ENCODE measurements around the gene SYNE4. TPM values are rescaled to one million over a fixed set of nuclear protein-coding genes. Genes with fewer than 3 reads are reported as not detected.

SYNE4 gene
- 10.3 and 10.8 TPM in 2 replicates for polyA plus RNA-seq (2013)

GRCh38 chr19:36008336-36008978, at the start of gene SYNE4:
Gene SYNE4, minus strand, starts transcription at chr19:36008813. Its CDS starts 132 bp downstream, at chr19:36008681.
- Histone ChIP-seq H2AFZ (ENCODE audit: insufficient read depth, low read length, poor library complexity) (peak within 1 kb of the TSS; percentile 88), H3K4me1 (ENCODE audit: control insufficient read depth in 1 of 2, insufficient read depth in 2 of 2, low read length in 2 of 2) (peaks cover 15 to 18% of the 10 kb centered on the region in 2 experiments), H2BK5ac (ENCODE audit: low read depth, low read length, poor library complexity) (peak within 1 kb of the TSS; percentile 78), H3K79me1 (ENCODE audit: low read length) (peaks cover 10% of the 10 kb centered on the region), H3K18ac (ENCODE audit: low read length) (peak within 1 kb of the TSS; percentile 81), H3K9ac (ENCODE audit: low read length) (peak within 1 kb of the TSS; percentile 77), H3K4ac (ENCODE audit: low read depth, low read length) (peak within 1 kb of the TSS; percentile 4), H3K27ac (ENCODE audit: low read depth, low read length) (peak within 1 kb of the TSS; percentile 49), H2BK120ac (ENCODE audit: insufficient read depth, low read length, poor library complexity) (peak within 1 kb of the TSS; percentile 28), H3K23ac (ENCODE audit: low read length) (no peak within 1 kb of the TSS), H4K91ac (ENCODE audit: low read depth, low read length) (peak within 1 kb of the TSS; percentile 87), H4K12ac (ENCODE audit: low read depth, low read length) (peak within 1 kb of the TSS; percentile 55), H3K4me2 (ENCODE audit: low read length) (peak within 1 kb of the TSS; percentile 88), H3K14ac (ENCODE audit: low read length) (peak within 1 kb of the TSS; percentile 95), H2BK12ac (ENCODE audit: low read length) (peak within 1 kb of the TSS; percentile 1), H4K8ac (ENCODE audit: low read depth, low read length) (peak within 1 kb of the TSS; percentile 95), H2AK5ac (ENCODE audit: low read length) (peak within 1 kb of the TSS; percentile 44), H3K36me3 (ENCODE audit: control insufficient read depth in 1 of 2, insufficient read depth in 2 of 2, low read length in 2 of 2) (peaks cover 2 to 8% of the 10 kb centered on the region in 2 experiments), H3K9me3 (ENCODE audit: insufficient read depth, low read depth, low read length) (no peaks in the 10 kb centered on the region), H3K27me3 (ENCODE audit: insufficient read depth, low read length) (no peaks in the 10 kb centered on the region), H3K4me3 (ENCODE audit: low read depth, low read length) (peak within 1 kb of the TSS; percentile 62), H3K79me2 (ENCODE audit: control insufficient read depth, insufficient read depth, low read length, poor library complexity) (peaks cover 8% of the 10 kb centered on the region)
- WGBS (ENCODE audit: extremely low coverage, insufficient coverage, insufficient read length), result no CpG with 5 or more reads among the region's 19 CpGs
- peak; percentile 83 to 88 for DNase-seq

- Histone ChIP-seq H3K27me3 (ENCODE audit: insufficient read depth, low read length) (no peaks in the 10 kb centered on the region), H3K79me1 (ENCODE audit: low read length) (peaks cover 15% of the 10 kb centered on the region), H2BK12ac (ENCODE audit: low read length) (no peak within 1 kb of the TSS), H3K9ac (ENCODE audit: low read length) (peak within 1 kb of the TSS; percentile 45), H3K18ac (ENCODE audit: low read length) (peak within 1 kb of the TSS; percentile 75), H3K4ac (ENCODE audit: low read depth, low read length) (peak within 1 kb of the TSS; percentile 35), H2AFZ (ENCODE audit: insufficient read depth, low read length, poor library complexity) (peak within 1 kb of the TSS; percentile 98), H3K4me1 (ENCODE audit: control insufficient read depth in 1 of 2, insufficient read depth in 2 of 2, low read length in 2 of 2) (peaks cover 0 to 3% of the 10 kb centered on the region in 2 experiments), H3K9me3 (ENCODE audit: insufficient read depth, low read depth, low read length) (peaks cover 3% of the 10 kb centered on the region), H3K36me3 (ENCODE audit: control insufficient read depth in 1 of 2, insufficient read depth in 2 of 2, low read length in 2 of 2) (peaks cover 6 to 15% of the 10 kb centered on the region in 2 experiments), H2BK5ac (ENCODE audit: low read depth, low read length, poor library complexity) (peak within 1 kb of the TSS; percentile 71), H4K12ac (ENCODE audit: low read depth, low read length) (peak within 1 kb of the TSS; percentile 50), H4K91ac (ENCODE audit: low read depth, low read length) (peak within 1 kb of the TSS; percentile 85), H2AK5ac (ENCODE audit: low read length) (no peak within 1 kb of the TSS), H3K27ac (ENCODE audit: low read depth, low read length) (peak within 1 kb of the TSS; percentile 93), H3K14ac (ENCODE audit: low read length) (peak within 1 kb of the TSS; percentile 42), H3K4me2 (ENCODE audit: low read length) (peak within 1 kb of the TSS; percentile 86), H3K4me3 (ENCODE audit: low read depth, low read length) (peak within 1 kb of the TSS; percentile 92), H4K8ac (ENCODE audit: low read depth, low read length) (peak within 1 kb of the TSS; percentile 79), H3K79me2 (ENCODE audit: control insufficient read depth, insufficient read depth, low read length, poor library complexity) (peaks cover 6% of the 10 kb centered on the region), H3K23ac (ENCODE audit: low read length) (no peak within 1 kb of the TSS), H2BK120ac (ENCODE audit: insufficient read depth, low read length, poor library complexity) (peak within 1 kb of the TSS; percentile 30)
- peak; percentile 92 to 94 for DNase-seq
- no CpG with 5 or more reads among the region's 76 CpGs for WGBS (ENCODE audit: extremely low coverage, insufficient coverage, insufficient read length)
Measured at GRCh38 chr19:36054733-36055686, 46.4 kb upstream of the SYNE4 start, which contains the start of gene WDR62. Gene WDR62, plus strand, starts transcription at chr19:36054897. Its CDS starts 75 bp downstream, at chr19:36054972.

GRCh38 chr19:36054119-36054732, 45.6 kb upstream of the SYNE4 start, which contains the start of gene THAP8:
Gene THAP8, minus strand, starts transcription at chr19:36054285. Its CDS starts 68 bp downstream, at chr19:36054217.
- Histone ChIP-seq H3K4me1 (ENCODE audit: control insufficient read depth in 1 of 2, insufficient read depth in 2 of 2, low read length in 2 of 2) (peaks cover 0 to 3% of the 10 kb centered on the region in 2 experiments), H3K36me3 (ENCODE audit: control insufficient read depth in 1 of 2, insufficient read depth in 2 of 2, low read length in 2 of 2) (peaks cover 3 to 9% of the 10 kb centered on the region in 2 experiments), H2BK5ac (ENCODE audit: low read depth, low read length, poor library complexity) (peak within 1 kb of the TSS; percentile 71), H2AFZ (ENCODE audit: insufficient read depth, low read length, poor library complexity) (peak within 1 kb of the TSS; percentile 98), H4K91ac (ENCODE audit: low read depth, low read length) (peak within 1 kb of the TSS; percentile 85), H3K4me3 (ENCODE audit: low read depth, low read length) (peak within 1 kb of the TSS; percentile 92), H3K18ac (ENCODE audit: low read length) (peak within 1 kb of the TSS; percentile 75), H3K4me2 (ENCODE audit: low read length) (peak within 1 kb of the TSS; percentile 86), H3K14ac (ENCODE audit: low read length) (peak within 1 kb of the TSS; percentile 42), H3K79me1 (ENCODE audit: low read length) (peaks cover 15% of the 10 kb centered on the region), H2BK120ac (ENCODE audit: insufficient read depth, low read length, poor library complexity) (peak within 1 kb of the TSS; percentile 30), H3K27me3 (ENCODE audit: insufficient read depth, low read length) (no peaks in the 10 kb centered on the region), H2BK12ac (ENCODE audit: low read length) (no peak within 1 kb of the TSS), H4K8ac (ENCODE audit: low read depth, low read length) (peak within 1 kb of the TSS; percentile 79), H3K27ac (ENCODE audit: low read depth, low read length) (peak within 1 kb of the TSS; percentile 93), H3K4ac (ENCODE audit: low read depth, low read length) (peak within 1 kb of the TSS; percentile 35), H3K9ac (ENCODE audit: low read length) (peak within 1 kb of the TSS; percentile 45), H3K9me3 (ENCODE audit: insufficient read depth, low read depth, low read length) (no peaks in the 10 kb centered on the region), H3K23ac (ENCODE audit: low read length) (no peak within 1 kb of the TSS), H4K12ac (ENCODE audit: low read depth, low read length) (peak within 1 kb of the TSS; percentile 50), H2AK5ac (ENCODE audit: low read length) (no peak within 1 kb of the TSS), H3K79me2 (ENCODE audit: control insufficient read depth, insufficient read depth, low read length, poor library complexity) (peaks cover 6% of the 10 kb centered on the region)
- WGBS (ENCODE audit: extremely low coverage, insufficient coverage, insufficient read length), result no CpG with 5 or more reads among the region's 56 CpGs
- DNase-seq, result peak; percentile 97 to 98

GRCh38 chr19:36051637-36052036, 43.0 kb upstream of the SYNE4 start:
- Histone ChIP-seq H3K14ac (ENCODE audit: low read length) (no peak overlapping the region), H3K4me3 (ENCODE audit: low read depth, low read length) (no peak overlapping the region), H3K27ac (ENCODE audit: low read depth, low read length) (no peak overlapping the region), H3K9ac (ENCODE audit: low read length) (no peak overlapping the region), H3K4me2 (ENCODE audit: low read length) (no peak overlapping the region), H2BK12ac (ENCODE audit: low read length) (no peak overlapping the region), H4K12ac (ENCODE audit: low read depth, low read length) (no peak overlapping the region), H2AFZ (ENCODE audit: insufficient read depth, low read length, poor library complexity) (no peak overlapping the region), H4K8ac (ENCODE audit: low read depth, low read length) (no peak overlapping the region), H3K27me3 (ENCODE audit: insufficient read depth, low read length) (no peaks in the 10 kb centered on the region), H2BK120ac (ENCODE audit: insufficient read depth, low read length, poor library complexity) (no peak overlapping the region), H2AK5ac (ENCODE audit: low read length) (no peak overlapping the region), H3K9me3 (ENCODE audit: insufficient read depth, low read depth, low read length) (no peaks in the 10 kb centered on the region), H3K79me1 (ENCODE audit: low read length) (peaks cover 15% of the 10 kb centered on the region), H3K36me3 (ENCODE audit: control insufficient read depth in 1 of 2, insufficient read depth in 2 of 2, low read length in 2 of 2) (no peaks in the 10 kb centered on the region), H3K4ac (ENCODE audit: low read depth, low read length) (no peak overlapping the region), H4K91ac (ENCODE audit: low read depth, low read length) (no peak overlapping the region), H2BK5ac (ENCODE audit: low read depth, low read length, poor library complexity) (no peak overlapping the region), H3K23ac (ENCODE audit: low read length) (no peak overlapping the region), H3K18ac (ENCODE audit: low read length) (no peak overlapping the region), H3K4me1 (ENCODE audit: control insufficient read depth in 1 of 2, insufficient read depth in 2 of 2, low read length in 2 of 2) (peaks cover 0 to 3% of the 10 kb centered on the region in 2 experiments), H3K79me2 (ENCODE audit: control insufficient read depth, insufficient read depth, low read length, poor library complexity) (peaks cover 6% of the 10 kb centered on the region)
- WGBS (ENCODE audit: extremely low coverage, insufficient coverage, insufficient read length), result no CpG with 5 or more reads among the region's 4 CpGs
- DNase-seq, result no peak

Measured in trophoblast cell (in vitro differentiated cells and primary cell).